Ovary (tissue), 3 donors: ENCODE data around the gene TSFM.

ENCODE experiments used
- CTCF ChIP-seq, 3 donors: fragments of 450-650 bp in 2 of 3; fragments of 200-600 bp in 1 of 3; IDR thresholded peaks; one replicate each; pipeline versions ENCODE4 v1.5.1 to v1.8.0; 2016 to 2022; ENCODE audit warnings: antibody characterized with exemption in 3 of 3, mild to moderate bottlenecking in 1 of 3
- EP300 ChIP-seq: sonication (generic); formaldehyde crosslinking; IDR thresholded peaks from one replicate; pipeline ENCODE4 v1.6.1; 2017; ENCODE audit warnings: antibody characterized with exemption
- donor health status: DM: no; HTN: no; CAD: no.

GRCh38 chr12:57761391-57761998 is 21.1 kb upstream of the TSFM start:
- no peak for TF ChIP-seq CTCF (IDR thresholded peaks at IDR 0.05)
- TF ChIP-seq EP300 = no peak
